OCI-LY1 (cell line): ENCODE measurements around the gene STX11.

Experiments used
- H2AFZ ChIP-seq: fragments of 200-600 bp; sonication (generic), shearing (Covaris generic); 2 replicates; pipeline ENCODE4 v1.6.0; 2014; ENCODE audit warnings: antibody characterized with exemption, mild to moderate bottlenecking, low read length
- H3F3A ChIP-seq: fragments of 200-600 bp; sonication (generic), shearing (Covaris generic); 2 replicates; pipeline ENCODE4 v1.6.0; 2014; ENCODE audit warnings: mild to moderate bottlenecking, antibody characterized with exemption, low read length, moderate library complexity; ENCODE audit not compliant: insufficient read depth
- H3K27ac ChIP-seq: fragments of 200-600 bp; sonication (generic); 2 replicates; pipeline ENCODE4 v1.5.1; 2014; ENCODE audit warnings: low read length, mixed run types, mild to moderate bottlenecking, low read depth; ENCODE audit not compliant: poor library complexity, severe bottlenecking
- H3K27me3 ChIP-seq: fragments of 200-600 bp; sonication (generic); 2 replicates; pipeline ENCODE4 v1.6.0; 2014; ENCODE audit warnings: antibody characterized with exemption, mild to moderate bottlenecking, low read length, moderate library complexity; ENCODE audit not compliant: insufficient read depth
- H3K36me3 ChIP-seq: fragments of 200-600 bp; sonication (generic); 2 replicates; pipeline ENCODE4 v1.6.1; 2014; ENCODE audit warnings: mild to moderate bottlenecking, antibody characterized with exemption, low read length, moderate library complexity, mixed read lengths; ENCODE audit not compliant: insufficient read depth
- H3K4me1 ChIP-seq: fragments of 200-600 bp; sonication (generic); 2 replicates; pipeline ENCODE4 v1.5.1; 2014; ENCODE audit warnings: mild to moderate bottlenecking, low read length, moderate library complexity; ENCODE audit not compliant: insufficient read depth, severe bottlenecking
- H3K4me2 ChIP-seq: fragments of 200-600 bp; sonication (generic), shearing (Covaris generic); 2 replicates; pipeline ENCODE4 v1.6.1; 2014; ENCODE audit warnings: low read length
- H3K4me3 ChIP-seq: fragments of 200-600 bp; sonication (generic); 2 replicates; pipeline ENCODE4 v1.5.1; 2014; ENCODE audit warnings: low read length, low read depth, mild to moderate bottlenecking, mixed read lengths; ENCODE audit not compliant: poor library complexity, severe bottlenecking
- H3K79me2 ChIP-seq: fragments of 200-600 bp; shearing (Covaris generic); 2 replicates; pipeline ENCODE4 v1.6.1; 2016; ENCODE audit warnings: mixed run types, low read length, mixed read lengths; ENCODE audit not compliant: insufficient read depth
- H3K9ac ChIP-seq: fragments of 200-600 bp; sonication (generic), shearing (Covaris generic); 2 replicates; pipeline ENCODE4 v1.6.1; 2014; ENCODE audit warnings: mild to moderate bottlenecking, low read length, mixed read lengths
- H3K9me2 ChIP-seq: fragments of 200-600 bp; sonication (generic), shearing (Covaris generic); 2 replicates; pipeline ENCODE4 v1.6.1; 2014; ENCODE audit warnings: low read depth, mild to moderate bottlenecking, low read length, mixed read lengths
- H3K9me3 ChIP-seq: fragments of 200-600 bp; shearing (Covaris generic); 2 replicates; pipeline ENCODE4 v1.6.1; 2014; ENCODE audit warnings: low read length, mixed read lengths
- H4K20me1 ChIP-seq: fragments of 200-600 bp; sonication (generic), shearing (Covaris generic); 2 replicates; pipeline ENCODE4 v1.6.0; 2016; ENCODE audit warnings: mild to moderate bottlenecking, low read length; ENCODE audit not compliant: insufficient read depth
- CTCF ChIP-seq: fragments of 200-600 bp; sonication (generic), shearing (Covaris generic); IDR thresholded peaks from 2 replicates; pipeline ENCODE4 v1.5.1; 2017; ENCODE audit warnings: mild to moderate bottlenecking, antibody characterized with exemption, low read length, moderate library complexity, mixed read lengths
- EZH2 ChIP-seq: fragments of 200-600 bp; sonication (generic), shearing (Covaris generic); IDR thresholded peaks from 2 replicates; pipeline ENCODE4 v1.8.0; 2017; ENCODE audit warnings: borderline replicate concordance, mixed run types, mild to moderate bottlenecking, antibody characterized with exemption, low read length, moderate library complexity, mixed read lengths

STX11 gene

GRCh38 chr6:144113366-144113765 lies 37.0 kb upstream of the STX11 start:
- H2AFZ ChIP-seq = no peak overlapping the region
- no peak for TF ChIP-seq CTCF
- TF ChIP-seq EZH2 = no peak
- no peaks in the 10 kb centered on the region for H3F3A ChIP-seq

GRCh38 chr6:144115219-144115618 lies 35.1 kb upstream of the STX11 start:
- H3K27me3 ChIP-seq = no peaks in the 10 kb centered on the region
- no peaks in the 10 kb centered on the region for H3K36me3 ChIP-seq
- no peak overlapping the region for H3K4me3 ChIP-seq
- H3K9me3 ChIP-seq = no peaks in the 10 kb centered on the region
- no peaks in the 10 kb centered on the region for H3K4me1 ChIP-seq
- H2AFZ ChIP-seq = no peak overlapping the region
- no peak overlapping the region for H3K4me2 ChIP-seq
- no peaks in the 10 kb centered on the region for H3F3A ChIP-seq
- TF ChIP-seq EZH2 = no peak
- TF ChIP-seq CTCF = no peak
- H3K9ac ChIP-seq = no peak overlapping the region
- H3K79me2 ChIP-seq = no peaks in the 10 kb centered on the region
- no peaks in the 10 kb centered on the region for H4K20me1 ChIP-seq
- H3K27ac ChIP-seq = no peak overlapping the region
- no peaks in the 10 kb centered on the region for H3K9me2 ChIP-seq

More at GRCh38 chr6:144113366-144113765, 37.0 kb upstream of the STX11 start:
- no peak overlapping the region for H3K4me2 ChIP-seq
- no peak overlapping the region for H3K9ac ChIP-seq
- no peak overlapping the region for H3K27ac ChIP-seq
- H3K27me3 ChIP-seq = no peaks in the 10 kb centered on the region
- H3K4me1 ChIP-seq = no peaks in the 10 kb centered on the region
- no peaks in the 10 kb centered on the region for H3K9me3 ChIP-seq
- H3K9me2 ChIP-seq = no peaks in the 10 kb centered on the region
- no peak overlapping the region for H3K4me3 ChIP-seq
- H3K36me3 ChIP-seq = no peaks in the 10 kb centered on the region
- H3K79me2 ChIP-seq = no peaks in the 10 kb centered on the region
- H4K20me1 ChIP-seq = no peaks in the 10 kb centered on the region

- Histone ChIP-seq H3K4me1 (no peaks in the 10 kb centered on the region), H3K27ac (no peak overlapping the region), H3K79me2 (no peaks in the 10 kb centered on the region), H3F3A (no peaks in the 10 kb centered on the region), H3K27me3 (no peaks in the 10 kb centered on the region), H3K9ac (no peak overlapping the region), H2AFZ (no peak overlapping the region), H3K4me3 (no peak overlapping the region), H3K36me3 (no peaks in the 10 kb centered on the region), H3K9me3 (no peaks in the 10 kb centered on the region), H3K4me2 (no peak overlapping the region), H3K9me2 (no peaks in the 10 kb centered on the region), H4K20me1 (no peaks in the 10 kb centered on the region)
- TF ChIP-seq CTCF (no peak), EZH2 (no peak)
These were observed 30.9 kb upstream of the STX11 start for GRCh38 chr6:144119376-144119775.
